Smooth muscle cell of trachea (primary cell): ENCODE data around the gene BASP1. TPM values are rescaled to one million over a fixed set of nuclear protein-coding genes. Genes with fewer than 3 reads are reported as not detected.

Experiments
- total RNA-seq: library from RNA; depleted of rRNA; stranded (reverse); fragments of >200 nt; gene quantifications from 2 replicates; pipeline ENCODE4 v1.2.1, GENCODE V29; 2014

The BASP1 gene, protein sequence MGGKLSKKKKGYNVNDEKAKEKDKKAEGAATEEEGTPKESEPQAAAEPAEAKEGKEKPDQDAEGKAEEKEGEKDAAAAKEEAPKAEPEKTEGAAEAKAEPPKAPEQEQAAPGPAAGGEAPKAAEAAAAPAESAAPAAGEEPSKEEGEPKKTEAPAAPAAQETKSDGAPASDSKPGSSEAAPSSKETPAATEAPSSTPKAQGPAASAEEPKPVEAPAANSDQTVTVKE
- total RNA-seq: 112 and 163 TPM in 2 replicates

GRCh38 chr5:17217493-17218352 lies at the start of gene BASP1:
BASP1 (plus strand) TSS chr5:17217631; CDS start chr5:17275217, 57,586 bp downstream.

